Measurements from ENCODE around the gene SDK1.

Gene SDK1

GRCh38 chr7:3345699-3346481 lies 44.8 kb downstream of the SDK1 start:
- no peak for TF ChIP-seq CTCF (conservative IDR thresholded peaks at IDR 0.05; ENCODE audit: low read depth)
- H3K27ac ChIP-seq = no peak overlapping the region
- POLR2A ChIA-PET (ENCODE audit: low non-redundant PET) = no interaction called here
- CTCF ChIA-PET = interaction anchor here (0.6 to 0.8 kb wide), 3 partner anchors 11 to 344 kb away, joined by 3 to 8 read pairs (median 3); no protein-coding TSS in a partner anchor
- DNase-seq (ENCODE audit: low spot score) = no peak

- ChIA-PET CTCF (interaction anchor here (0.8 kb wide), 1 partner anchor 34 kb away, joined by 3 read pairs; no protein-coding TSS in a partner anchor), POLR2A (ENCODE audit: low non-redundant PET) (no interaction called here)
- no peak for TF ChIP-seq CTCF (conservative IDR thresholded peaks at IDR 0.05; ENCODE audit: low read depth)
- DNase-seq (ENCODE audit: low spot score) = no peak
- H3K27ac ChIP-seq = no peak overlapping the region
Observed at GRCh38 chr7:3349126-3349525, 48.1 kb downstream of the SDK1 start.

- ChIA-PET POLR2A (ENCODE audit: low non-redundant PET) (no interaction called here), CTCF (no interaction called here)
- DNase-seq (ENCODE audit: low spot score) = no peak
- TF ChIP-seq CTCF (conservative IDR thresholded peaks at IDR 0.05; ENCODE audit: low read depth) = no peak
- no peak overlapping the region for H3K27ac ChIP-seq
Observed at GRCh38 chr7:3356173-3356572, 55.1 kb downstream of the SDK1 start.

GRCh38 chr7:3358991-3359390 lies 57.9 kb downstream of the SDK1 start:
- DNase-seq (ENCODE audit: low spot score) = no peak
- no peak for TF ChIP-seq CTCF (conservative IDR thresholded peaks at IDR 0.05; ENCODE audit: low read depth)
- ChIA-PET POLR2A (ENCODE audit: low non-redundant PET) (no interaction called here), CTCF (no interaction called here)
- no peak overlapping the region for H3K27ac ChIP-seq

- no peak for DNase-seq (ENCODE audit: low spot score)
- H3K27ac ChIP-seq = no peak overlapping the region
- ChIA-PET POLR2A (ENCODE audit: low non-redundant PET) (no interaction called here), CTCF (no interaction called here)
- no peak for TF ChIP-seq CTCF (conservative IDR thresholded peaks at IDR 0.05; ENCODE audit: low read depth)
Observed at GRCh38 chr7:3367261-3367660, 66.2 kb downstream of the SDK1 start.

- no peak for DNase-seq (ENCODE audit: low spot score)
- ChIA-PET CTCF (no interaction called here), POLR2A (ENCODE audit: low non-redundant PET) (no interaction called here)
- no peak overlapping the region for H3K27ac ChIP-seq
- no peak for TF ChIP-seq CTCF (conservative IDR thresholded peaks at IDR 0.05; ENCODE audit: low read depth)
Observed at GRCh38 chr7:3370068-3370830, 69.2 kb downstream of the SDK1 start.
